K562 (cell line): ENCODE measurements around the gene ZSCAN21. TPM values are rescaled to one million over a fixed set of nuclear protein-coding genes. Genes with fewer than 3 reads are reported as not detected.

Source experiments
- BRF1 ChIP-seq: IDR thresholded peaks from 3 replicates; pipeline ENCODE4 v1.6.1; 2011; ENCODE audit warnings: borderline replicate concordance, mild to moderate bottlenecking; ENCODE audit not compliant: insufficient read length; ENCODE audit errors: extremely low read depth
- E4F1 ChIP-seq: fragments of 250-450 bp; sonication (Bioruptor Pico); IDR thresholded peaks from 2 replicates; pipeline ENCODE4 v1.5.0; 2021; ENCODE audit warnings: mild to moderate bottlenecking, borderline replicate concordance
- ETV6 ChIP-seq, 3 experiments: fragments of 150-350 bp in 1 of 3; sonication (generic) in 1 of 3; formaldehyde crosslinking in 1 of 3; IDR thresholded peaks; 2 replicates each; pipeline versions ENCODE4 v1.6.1 to v1.8.0; 2014 to 2022; ENCODE audit warnings: borderline replicate concordance in 2 of 3, low read depth in 2 of 3, antibody characterized with exemption in 1 of 3, low read length in 1 of 3, mild to moderate bottlenecking in 1 of 3, missing genetic modification reagents in 1 of 3
- FOXJ3 ChIP-seq: sonication (generic); formaldehyde crosslinking; IDR thresholded peaks from 2 replicates; pipeline ENCODE4 v1.4.0; 2020; ENCODE audit warnings: mild to moderate bottlenecking, missing genetic modification reagents
- HMGXB4 ChIP-seq: sonication (generic); formaldehyde crosslinking; IDR thresholded peaks from 2 replicates; pipeline ENCODE4 v1.8.1; 2023; ENCODE audit warnings: mild to moderate bottlenecking, missing genetic modification reagents
- LCOR ChIP-seq: sonication (generic); formaldehyde crosslinking; IDR thresholded peaks from 2 replicates; pipeline ENCODE4 v1.8.0; 2022; ENCODE audit warnings: mild to moderate bottlenecking, missing genetic modification reagents
- MCM3 ChIP-seq: fragments of 450-650 bp; IDR thresholded peaks from 2 replicates; pipeline ENCODE4 v1.6.1; 2016
- MEF2A ChIP-seq: IDR thresholded peaks from 2 replicates; pipeline ENCODE4 v1.6.1; 2011; ENCODE audit warnings: low read depth, mild to moderate bottlenecking, low read length, moderate library complexity; ENCODE audit not compliant: control insufficient read depth
- SOX6 ChIP-seq: fragments of 450-650 bp; IDR thresholded peaks from 2 replicates; pipeline ENCODE4 v1.6.1; 2014; ENCODE audit warnings: mild to moderate bottlenecking
- TAL1 ChIP-seq: fragments of 450-650 bp; IDR thresholded peaks from 2 replicates; pipeline ENCODE4 v1.6.1; 2016; ENCODE audit warnings: mild to moderate bottlenecking
- TARDBP ChIP-seq: fragments of 450-650 bp; IDR thresholded peaks from 2 replicates; pipeline ENCODE4 v1.6.1; 2016
- TCF7 ChIP-seq: sonication (generic); IDR thresholded peaks from 2 replicates; pipeline ENCODE4 v1.6.1; 2016; ENCODE audit warnings: antibody characterized with exemption, borderline replicate concordance
- TFAM ChIP-seq: fragments of 250-450 bp; sonication (Bioruptor Pico); conservative IDR thresholded peaks from 2 replicates; pipeline ENCODE4 v1.5.0; 2021; ENCODE audit warnings: mild to moderate bottlenecking, moderate library complexity
- ZNF212 ChIP-seq: fragments of 450-650 bp; formaldehyde crosslinking; IDR thresholded peaks from 2 replicates; pipeline ENCODE4 v1.4.0; 2020; ENCODE audit warnings: mild to moderate bottlenecking
- ZNF384 ChIP-seq: IDR thresholded peaks from 2 replicates; pipeline ENCODE4 v1.6.1; 2012; ENCODE audit warnings: low read depth, low read length, improper control_type of control experiment
- ZNF655 ChIP-seq: fragments of 250-450 bp; sonication (Bioruptor Pico); IDR thresholded peaks from 2 replicates; pipeline ENCODE4 v1.5.0; 2021
- polyA plus RNA-seq, 8 experiments: library from polyadenylated mRNA; depleted of rRNA in 4 of 8; stranded (reverse) in 5 of 8; unstranded in 3 of 8; fragments of >200 nt; fragmentation: Nextera tagmentation in 2 of 8; fragmentation: Illumina TruSeq in 1 of 8; extraction: Ambion mirVana in 2 of 8; extraction: Trizol in 1 of 8; gene quantifications; 2 replicates each; pipeline versions ENCODE4 v1.2.1 to v1.2.3, GENCODE V29; 2011 to 2014; ENCODE audit warnings: inconsistent platforms in 1 of 8, missing spikeins in 1 of 8
- total RNA-seq, 7 experiments: library from RNA; depleted of rRNA in 6 of 7; stranded (reverse); fragments of >200 nt in 6 of 7; fragmentation: Illumina TruSeq in 2 of 7; extraction: Trizol in 2 of 7; gene quantifications; 2 replicates each; pipeline versions ENCODE4 v1.2.1 to v1.2.3, GENCODE V29; 2011 to 2021; ENCODE audit warnings: low replicate concordance in 1 of 7
- TF ChIP-seq, protein P1 (sequence below): fragments of 450-650 bp; IDR thresholded peaks from 2 replicates; pipeline ENCODE4 v1.6.1; 2016; ENCODE audit warnings: missing biosample characterization, missing genetic modification characterization
- TF ChIP-seq, protein P2 (sequence below), 2 experiments: fragments of 450-650 bp in 1 of 2; sonication (generic) in 1 of 2; formaldehyde crosslinking; conservative IDR thresholded peaks; 2 replicates each; pipeline versions ENCODE4 v1.4.0 to v1.8.1; 2020 to 2022; ENCODE audit warnings: mild to moderate bottlenecking in 1 of 2, missing genetic modification reagents in 1 of 2
- TF ChIP-seq, protein P3 (sequence below): fragments of 250-450 bp; sonication (Bioruptor Pico); IDR thresholded peaks from 2 replicates; pipeline ENCODE4 v1.5.0; 2021

The ZSCAN21 gene
- total and polyA plus RNA-seq, 9 of the 15 experiments (the other 6 are each of a cell fraction or from before 2014, with no cell fraction given) = 5.9 to 15.5 (median 13.2) TPM

GRCh38 chr7:100101016-100101862, 51.7 kb downstream of the ZSCAN21 start, which contains the start of the genes AP4M1 and MCM7 (continued):
- no peak for TF ChIP-seq HMGXB4 (CRISPR knock-in tag)
- no peak for TF ChIP-seq ETV6 (IDR thresholded peaks at IDR 0.05; ENCODE audit: borderline replicate concordance in 1 of 2, low read depth in 2 of 2, low read length in 1 of 2)
- TF ChIP-seq ETV6 (CRISPR knock-in tag; IDR thresholded peaks at IDR 0.05; ENCODE audit: borderline replicate concordance) = no peak
- TF ChIP-seq MCM3 = no peak
- TF ChIP-seq TAL1 = no peak
- TF ChIP-seq, protein P1, sequence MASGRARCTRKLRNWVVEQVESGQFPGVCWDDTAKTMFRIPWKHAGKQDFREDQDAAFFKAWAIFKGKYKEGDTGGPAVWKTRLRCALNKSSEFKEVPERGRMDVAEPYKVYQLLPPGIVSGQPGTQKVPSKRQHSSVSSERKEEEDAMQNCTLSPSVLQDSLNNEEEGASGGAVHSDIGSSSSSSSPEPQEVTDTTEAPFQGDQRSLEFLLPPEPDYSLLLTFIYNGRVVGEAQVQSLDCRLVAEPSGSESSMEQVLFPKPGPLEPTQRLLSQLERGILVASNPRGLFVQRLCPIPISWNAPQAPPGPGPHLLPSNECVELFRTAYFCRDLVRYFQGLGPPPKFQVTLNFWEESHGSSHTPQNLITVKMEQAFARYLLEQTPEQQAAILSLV (tag) = no peak
- no peak for TF ChIP-seq BRF1
- TF ChIP-seq MEF2A = 0 out of 2 replicates have a peak, but pooled peaks have one; percentile 11
- TF ChIP-seq LCOR (CRISPR knock-in tag) = peak; percentile 94; the same call in 1 of the 2 replicates
- TF ChIP-seq TARDBP = peak; percentile 66; the same call in 1 of the 2 replicates
- no peak for TF ChIP-seq ZNF212 (CRISPR knock-in tag)
- no peak for TF ChIP-seq TFAM (CRISPR knock-in tag)
- peak; percentile 60; the same call in 1 of the 2 replicates for TF ChIP-seq SOX6
- TF ChIP-seq E4F1 (CRISPR knock-in tag) = no peak
- TF ChIP-seq ZNF384 = no peak
- TF ChIP-seq ZNF655 = no peak
- TF ChIP-seq, protein P2, sequence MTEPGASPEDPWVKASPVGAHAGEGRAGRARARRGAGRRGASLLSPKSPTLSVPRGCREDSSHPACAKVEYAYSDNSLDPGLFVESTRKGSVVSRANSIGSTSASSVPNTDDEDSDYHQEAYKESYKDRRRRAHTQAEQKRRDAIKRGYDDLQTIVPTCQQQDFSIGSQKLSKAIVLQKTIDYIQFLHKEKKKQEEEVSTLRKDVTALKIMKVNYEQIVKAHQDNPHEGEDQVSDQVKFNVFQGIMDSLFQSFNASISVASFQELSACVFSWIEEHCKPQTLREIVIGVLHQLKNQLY (CRISPR knock-in tag; conservative IDR thresholded peaks at IDR 0.05) = no peak; a peak in 1 of 4 replicates
- no peak for TF ChIP-seq FOXJ3 (CRISPR knock-in tag)
- TF ChIP-seq, protein P3, sequence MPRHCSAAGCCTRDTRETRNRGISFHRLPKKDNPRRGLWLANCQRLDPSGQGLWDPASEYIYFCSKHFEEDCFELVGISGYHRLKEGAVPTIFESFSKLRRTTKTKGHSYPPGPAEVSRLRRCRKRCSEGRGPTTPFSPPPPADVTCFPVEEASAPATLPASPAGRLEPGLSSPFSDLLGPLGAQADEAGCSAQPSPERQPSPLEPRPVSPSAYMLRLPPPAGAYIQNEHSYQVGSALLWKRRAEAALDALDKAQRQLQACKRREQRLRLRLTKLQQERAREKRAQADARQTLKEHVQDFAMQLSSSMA (CRISPR knock-in tag) = no peak
- no peak for TF ChIP-seq TCF7
